GM19467 (cell line): Measurements from ENCODE around the gene FAU.

Experiments
- ATAC-seq: cut with Tn5 transposase; IDR thresholded peaks from one replicate; pipeline ENCODE4 v1.9.1; 2021; ENCODE audit warnings: mild to moderate bottlenecking, moderate library complexity; ENCODE audit not compliant: unreplicated experiment

The FAU gene

GRCh38 chr11:65083834-65084597 lies 37.9 kb downstream of the FAU start, which contains the start of the genes CDCA5 and ZFPL1:
CDCA5 (minus strand) TSS chr11:65084040; CDS start chr11:65083978, 62 bp downstream.
ZFPL1 (plus strand) TSS chr11:65084222; CDS start chr11:65084699, 477 bp downstream.
- peak; percentile 65 for ATAC-seq

- peak; percentile 17 for ATAC-seq
Observed at GRCh38 chr11:65083134-65083833, 38.6 kb downstream of the FAU start.

GRCh38 chr11:65078786-65079342 lies 43.1 kb downstream of the FAU start:
- ATAC-seq = no peak

- no peak for ATAC-seq
Observed at GRCh38 chr11:65078151-65078550, 43.8 kb downstream of the FAU start.

GRCh38 chr11:65077451-65077850 lies 44.5 kb downstream of the FAU start:
- no peak for ATAC-seq

GRCh38 chr11:65072631-65072966 lies 49.3 kb downstream of the FAU start:
- no peak for ATAC-seq

- no peak for ATAC-seq
Observed at GRCh38 chr11:65071907-65072630, 49.9 kb downstream of the FAU start.
